Measurements from ENCODE around the gene TIPARP. TPM values are rescaled to one million over a fixed set of nuclear protein-coding genes. Genes with fewer than 3 reads are reported as not detected.
"Not testable (repeated sequence)": the region's sequence is repeated elsewhere in the genome, so short reads cannot be mapped to it uniquely, and the experiment has no call there.

Gene TIPARP
- total and polyA plus RNA-seq, 2 donors, result 14.3 to 30.3 TPM

GRCh38 chr3:156738251-156738650, 63.9 kb downstream of the TIPARP start:
- no peak for DNase-seq (ENCODE audit: low read depth in 6 of 9, low spot score in 9 of 9)
- WGBS, result 94% methylated on average over 5 of the region's 5 CpGs

DNA sequence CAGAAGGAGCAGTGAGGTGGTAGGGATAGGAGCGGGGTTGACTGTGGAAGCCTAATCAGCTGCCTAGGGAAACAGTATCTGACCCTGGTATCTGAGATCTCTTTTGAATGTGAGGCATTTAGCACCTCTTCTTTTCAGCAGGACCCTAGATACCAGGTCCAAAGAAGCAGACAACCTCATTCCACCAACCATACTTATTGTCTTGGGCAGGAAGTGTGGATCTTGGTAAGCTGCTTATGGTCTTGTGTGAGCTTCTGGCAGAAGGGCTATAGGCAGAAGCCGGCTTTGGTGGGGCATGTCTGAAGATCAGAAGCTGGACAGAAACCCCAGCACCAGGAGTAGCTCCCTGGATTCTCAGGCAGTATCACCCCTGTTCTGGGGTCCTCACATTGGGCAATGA, 65.6 kb downstream of the TIPARP start:
- peaks cover 0 to 12% of the 10 kb centered on the region in 2 donors for H3K4me1 ChIP-seq (ENCODE audit: control insufficient read depth in 2 of 2, insufficient read depth in 2 of 2, low read length in 2 of 2)
- H3K36me3 ChIP-seq (ENCODE audit: control insufficient read depth in 2 of 2, insufficient read depth in 2 of 2, low read length in 1 of 2), result no peaks in the 10 kb centered on the region
- 98% methylated on average over 2 of the region's 2 CpGs for WGBS

More at GRCh38 chr3:156738251-156738650, 63.9 kb downstream of the TIPARP start:
- H3K9me3 ChIP-seq (ENCODE audit: control insufficient read depth in 2 of 2, insufficient read depth in 1 of 2, low read length in 1 of 2), result no peaks in the 10 kb centered on the region
- no peaks in the 10 kb centered on the region for H3K36me3 ChIP-seq (ENCODE audit: control insufficient read depth in 2 of 2, insufficient read depth in 2 of 2, low read length in 1 of 2)
- peaks cover 0 to 12% of the 10 kb centered on the region in 2 donors for H3K4me1 ChIP-seq (ENCODE audit: control insufficient read depth in 2 of 2, insufficient read depth in 2 of 2, low read length in 2 of 2)
- H3K4me3 ChIP-seq (ENCODE audit: low read length in 2 of 2), result no peak overlapping the region
- H3K27ac ChIP-seq (ENCODE audit: low read depth in 1 of 2, low read length in 1 of 2), result no peak overlapping the region
- H3K27me3 ChIP-seq (ENCODE audit: control insufficient read depth in 2 of 2, insufficient read depth in 1 of 2, low read length in 1 of 2), result no peaks in the 10 kb centered on the region

DNA sequence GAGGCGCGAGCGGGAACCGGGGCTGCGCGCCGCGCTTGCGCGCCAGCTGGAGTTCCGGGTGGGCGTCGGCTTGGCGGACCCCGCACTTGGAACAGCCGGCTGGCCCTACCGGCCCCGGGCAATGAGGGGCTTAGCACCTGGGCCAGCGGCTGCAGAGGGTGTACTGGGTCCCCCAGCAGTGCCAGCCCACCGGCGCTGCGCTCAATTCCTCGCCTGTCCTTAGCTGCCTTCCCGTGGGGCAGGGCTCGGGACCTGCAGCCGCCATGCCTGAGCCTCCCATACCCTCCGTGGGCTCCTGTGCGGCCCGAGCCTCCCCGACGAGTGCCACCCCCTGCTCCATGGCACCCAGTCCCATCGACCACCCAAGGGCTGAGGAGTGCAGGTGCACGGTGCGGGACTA, 66.2 kb downstream of the TIPARP start:
- peaks cover 0 to 12% of the 10 kb centered on the region in 2 donors for H3K4me1 ChIP-seq (ENCODE audit: control insufficient read depth in 2 of 2, insufficient read depth in 2 of 2, low read length in 2 of 2)
- H3K27me3 ChIP-seq (ENCODE audit: control insufficient read depth in 2 of 2, insufficient read depth in 1 of 2, low read length in 1 of 2); H3K27ac ChIP-seq (ENCODE audit: low read depth in 1 of 2, low read length in 1 of 2); H3K9me3 ChIP-seq (ENCODE audit: control insufficient read depth in 2 of 2, insufficient read depth in 1 of 2, low read length in 1 of 2); DNase-seq (ENCODE audit: low read depth in 6 of 9, low spot score in 9 of 9); H3K4me3 ChIP-seq (ENCODE audit: low read length in 2 of 2); H3K36me3 ChIP-seq (ENCODE audit: control insufficient read depth in 2 of 2, insufficient read depth in 2 of 2, low read length in 1 of 2): not testable (repeated sequence)
- WGBS, result 99% methylated on average over 34 of the region's 34 CpGs

More for the DNA sequence above, 65.6 kb downstream of the TIPARP start:
- Histone ChIP-seq H3K4me3 (ENCODE audit: low read length in 2 of 2) (no peak overlapping the region), H3K9me3 (ENCODE audit: control insufficient read depth in 2 of 2, insufficient read depth in 1 of 2, low read length in 1 of 2) (no peaks in the 10 kb centered on the region), H3K27ac (ENCODE audit: low read depth in 1 of 2, low read length in 1 of 2) (no peak overlapping the region), H3K27me3 (ENCODE audit: control insufficient read depth in 2 of 2, insufficient read depth in 1 of 2, low read length in 1 of 2) (no peaks in the 10 kb centered on the region)
- DNase-seq (ENCODE audit: low read depth in 6 of 9, low spot score in 9 of 9), result no peak

DNA sequence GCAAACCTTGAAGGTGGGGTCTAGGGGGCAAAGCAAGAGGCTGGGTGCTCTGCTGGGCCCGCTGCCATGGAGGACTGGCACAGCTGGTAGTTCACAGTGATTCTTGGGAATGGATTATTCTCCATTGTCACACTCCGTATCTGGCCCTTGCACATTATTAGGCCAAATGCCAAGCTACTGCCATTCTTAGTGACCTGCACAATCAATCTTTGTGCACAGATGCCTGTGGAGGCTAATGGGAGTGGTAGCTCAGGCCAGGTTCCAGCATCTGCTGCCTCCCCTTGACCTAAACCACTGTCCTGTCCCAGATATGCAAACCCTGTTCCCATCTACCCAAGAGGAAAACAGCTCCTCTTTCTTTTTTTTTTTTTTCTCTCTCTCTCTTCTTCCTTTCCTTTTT, 67.5 kb downstream of the TIPARP start:
- peaks cover 0 to 3% of the 10 kb centered on the region in 2 donors for H3K9me3 ChIP-seq (ENCODE audit: control insufficient read depth in 2 of 2, insufficient read depth in 1 of 2, low read length in 1 of 2)
- DNase-seq (ENCODE audit: low read depth in 6 of 9, low spot score in 9 of 9), result no peak
- H3K27me3 ChIP-seq (ENCODE audit: control insufficient read depth in 2 of 2, insufficient read depth in 1 of 2, low read length in 1 of 2), result no peaks in the 10 kb centered on the region
- peaks cover 0 to 12% of the 10 kb centered on the region in 2 donors for H3K4me1 ChIP-seq (ENCODE audit: control insufficient read depth in 2 of 2, insufficient read depth in 2 of 2, low read length in 2 of 2)
- no peak overlapping the region for H3K4me3 ChIP-seq (ENCODE audit: low read length in 2 of 2)
- WGBS, result 99% methylated on average over 2 of the region's 2 CpGs
- H3K36me3 ChIP-seq (ENCODE audit: control insufficient read depth in 2 of 2, insufficient read depth in 2 of 2, low read length in 1 of 2), result no peaks in the 10 kb centered on the region
- peak overlapping the region in 1 of 2 donors; percentile 32 for H3K27ac ChIP-seq (ENCODE audit: low read depth in 1 of 2, low read length in 1 of 2)

DNA sequence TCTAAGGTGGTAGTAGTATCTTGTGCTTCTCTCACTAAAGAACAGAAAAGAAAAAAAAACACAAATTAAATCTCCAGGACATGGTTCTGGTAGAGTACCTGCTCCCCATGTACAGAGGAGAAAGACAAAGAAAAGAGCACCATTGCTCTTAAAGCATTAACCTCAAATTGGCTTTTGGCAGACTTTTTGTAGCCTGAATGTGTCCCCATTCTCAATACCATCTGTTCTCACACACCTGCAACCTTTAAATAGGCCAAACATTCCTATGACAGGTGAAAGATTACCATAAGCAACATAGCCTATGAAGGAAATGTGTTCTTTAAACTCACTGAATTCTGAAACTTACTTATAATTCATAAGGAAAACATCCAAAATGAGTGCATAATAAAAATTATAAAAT, 68.0 kb downstream of the TIPARP start:
- peak in 4 of 9 donors; percentile 4 to 47 (median 23) for DNase-seq (ENCODE audit: low read depth in 6 of 9, low spot score in 9 of 9)
- H3K36me3 ChIP-seq (ENCODE audit: control insufficient read depth in 2 of 2, insufficient read depth in 2 of 2, low read length in 1 of 2), result no peaks in the 10 kb centered on the region
- H3K27ac ChIP-seq (ENCODE audit: low read depth in 1 of 2, low read length in 1 of 2), result peak overlapping the region in 1 of 2 donors; percentile 32
- no peak overlapping the region for H3K4me3 ChIP-seq (ENCODE audit: low read length in 2 of 2)
- peaks cover 0 to 5% of the 10 kb centered on the region in 2 donors for H3K9me3 ChIP-seq (ENCODE audit: control insufficient read depth in 2 of 2, insufficient read depth in 1 of 2, low read length in 1 of 2)
- no peaks in the 10 kb centered on the region for H3K27me3 ChIP-seq (ENCODE audit: control insufficient read depth in 2 of 2, insufficient read depth in 1 of 2, low read length in 1 of 2)
- H3K4me1 ChIP-seq (ENCODE audit: control insufficient read depth in 2 of 2, insufficient read depth in 2 of 2, low read length in 2 of 2), result peaks cover 0 to 12% of the 10 kb centered on the region in 2 donors

DNA sequence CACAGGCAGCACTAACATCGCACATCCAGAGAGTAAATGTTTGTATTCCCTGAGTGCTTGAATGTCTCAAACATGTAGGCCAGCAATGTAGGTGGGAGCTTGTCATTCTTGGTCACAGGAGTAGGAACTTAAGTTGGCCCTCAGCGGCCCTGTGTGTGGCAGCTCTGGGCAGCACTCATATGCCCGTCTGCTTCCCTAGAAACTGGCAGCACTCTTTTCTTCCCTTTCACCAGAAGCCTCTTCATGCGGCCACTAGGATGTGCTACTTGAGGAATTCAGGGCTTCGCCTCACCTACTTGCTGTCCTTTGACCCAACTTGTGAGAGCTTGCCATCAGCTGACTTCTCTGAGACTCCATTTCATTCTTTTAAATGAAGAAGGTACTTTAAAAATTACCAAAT, 69.5 kb downstream of the TIPARP start:
- no peak for DNase-seq (ENCODE audit: low read depth in 6 of 9, low spot score in 9 of 9)

DNA sequence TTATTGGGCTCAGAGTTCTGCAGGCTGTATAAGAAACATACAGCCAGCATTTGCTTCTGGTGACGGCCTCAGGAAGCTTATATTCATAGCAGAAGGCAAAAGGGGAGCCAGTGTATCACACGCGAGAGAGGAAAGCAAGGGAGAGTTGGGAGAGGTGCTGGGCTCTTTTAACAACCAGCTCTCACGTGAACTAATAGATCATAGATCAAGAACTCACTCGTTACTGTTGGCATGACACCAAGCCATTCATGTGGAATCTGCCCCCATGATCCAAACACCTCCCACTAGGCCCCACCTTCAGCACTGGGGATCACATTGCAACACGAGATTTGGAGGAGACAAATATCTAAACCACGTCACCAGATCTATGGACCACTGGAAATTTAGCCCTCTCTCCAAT, 70.2 kb downstream of the TIPARP start:
- H3K9me3 ChIP-seq (ENCODE audit: control insufficient read depth in 2 of 2, insufficient read depth in 1 of 2, low read length in 1 of 2), result peaks cover 0 to 8% of the 10 kb centered on the region in 2 donors
- DNase-seq (ENCODE audit: low read depth in 6 of 9, low spot score in 9 of 9), result no peak

More for the DNA sequence above, 69.5 kb downstream of the TIPARP start:
- Histone ChIP-seq H3K27ac (ENCODE audit: low read depth in 1 of 2, low read length in 1 of 2) (no peak overlapping the region), H3K9me3 (ENCODE audit: control insufficient read depth in 2 of 2, insufficient read depth in 1 of 2, low read length in 1 of 2) (peaks cover 0 to 8% of the 10 kb centered on the region in 2 donors), H3K4me1 (ENCODE audit: control insufficient read depth in 2 of 2, insufficient read depth in 2 of 2, low read length in 2 of 2) (peaks cover 0 to 12% of the 10 kb centered on the region in 2 donors), H3K4me3 (ENCODE audit: low read length in 2 of 2) (no peak overlapping the region), H3K36me3 (ENCODE audit: control insufficient read depth in 2 of 2, insufficient read depth in 2 of 2, low read length in 1 of 2) (no peaks in the 10 kb centered on the region), H3K27me3 (ENCODE audit: control insufficient read depth in 2 of 2, insufficient read depth in 1 of 2, low read length in 1 of 2) (no peaks in the 10 kb centered on the region)
- 98% methylated on average over 5 of the region's 5 CpGs for WGBS

GRCh38 chr3:156745766-156746165, 71.4 kb downstream of the TIPARP start:
- no peak overlapping the region for H3K4me3 ChIP-seq (ENCODE audit: low read length in 2 of 2)
- 87% methylated on average over 1 of the region's 1 CpG for WGBS
- DNase-seq (ENCODE audit: low read depth in 6 of 9, low spot score in 9 of 9), result no peak
- H3K36me3 ChIP-seq (ENCODE audit: control insufficient read depth in 2 of 2, insufficient read depth in 2 of 2, low read length in 1 of 2), result no peaks in the 10 kb centered on the region
- no peaks in the 10 kb centered on the region for H3K27me3 ChIP-seq (ENCODE audit: control insufficient read depth in 2 of 2, insufficient read depth in 1 of 2, low read length in 1 of 2)
- H3K9me3 ChIP-seq (ENCODE audit: control insufficient read depth in 2 of 2, insufficient read depth in 1 of 2, low read length in 1 of 2), result peaks cover 0 to 8% of the 10 kb centered on the region in 2 donors
- H3K27ac ChIP-seq (ENCODE audit: low read depth in 1 of 2, low read length in 1 of 2), result no peak overlapping the region
- peaks cover 0 to 12% of the 10 kb centered on the region in 2 donors for H3K4me1 ChIP-seq (ENCODE audit: control insufficient read depth in 2 of 2, insufficient read depth in 2 of 2, low read length in 2 of 2)

More for the DNA sequence above, 70.2 kb downstream of the TIPARP start:
- WGBS, result 95% methylated on average over 7 of the region's 7 CpGs
- Histone ChIP-seq H3K27me3 (ENCODE audit: control insufficient read depth in 2 of 2, insufficient read depth in 1 of 2, low read length in 1 of 2) (no peaks in the 10 kb centered on the region), H3K27ac (ENCODE audit: low read depth in 1 of 2, low read length in 1 of 2) (no peak overlapping the region), H3K36me3 (ENCODE audit: control insufficient read depth in 2 of 2, insufficient read depth in 2 of 2, low read length in 1 of 2) (no peaks in the 10 kb centered on the region), H3K4me3 (ENCODE audit: low read length in 2 of 2) (no peak overlapping the region), H3K4me1 (ENCODE audit: control insufficient read depth in 2 of 2, insufficient read depth in 2 of 2, low read length in 2 of 2) (peaks cover 0 to 12% of the 10 kb centered on the region in 2 donors)

- Histone ChIP-seq H3K27me3 (ENCODE audit: control insufficient read depth in 2 of 2, insufficient read depth in 1 of 2, low read length in 1 of 2) (peaks cover 0 to 5% of the 10 kb centered on the region in 2 donors), H3K4me1 (ENCODE audit: control insufficient read depth in 2 of 2, insufficient read depth in 2 of 2, low read length in 2 of 2) (peaks cover 0 to 3% of the 10 kb centered on the region in 2 donors), H3K27ac (ENCODE audit: low read depth in 1 of 2, low read length in 1 of 2) (no peak overlapping the region), H3K36me3 (ENCODE audit: control insufficient read depth in 2 of 2, insufficient read depth in 2 of 2, low read length in 1 of 2) (no peaks in the 10 kb centered on the region), H3K9me3 (ENCODE audit: control insufficient read depth in 2 of 2, insufficient read depth in 1 of 2, low read length in 1 of 2) (peaks cover 0 to 8% of the 10 kb centered on the region in 2 donors), H3K4me3 (ENCODE audit: low read length in 2 of 2) (no peak overlapping the region)
- no peak for DNase-seq (ENCODE audit: low read depth in 6 of 9, low spot score in 9 of 9)
- WGBS, result 92% methylated on average over 1 of the region's 1 CpG
Observed at GRCh38 chr3:156747046-156747445, 72.7 kb downstream of the TIPARP start.

All from thymus (tissue), 11 donors.